ENCODE data around the gene TMEM184C.

DNA sequence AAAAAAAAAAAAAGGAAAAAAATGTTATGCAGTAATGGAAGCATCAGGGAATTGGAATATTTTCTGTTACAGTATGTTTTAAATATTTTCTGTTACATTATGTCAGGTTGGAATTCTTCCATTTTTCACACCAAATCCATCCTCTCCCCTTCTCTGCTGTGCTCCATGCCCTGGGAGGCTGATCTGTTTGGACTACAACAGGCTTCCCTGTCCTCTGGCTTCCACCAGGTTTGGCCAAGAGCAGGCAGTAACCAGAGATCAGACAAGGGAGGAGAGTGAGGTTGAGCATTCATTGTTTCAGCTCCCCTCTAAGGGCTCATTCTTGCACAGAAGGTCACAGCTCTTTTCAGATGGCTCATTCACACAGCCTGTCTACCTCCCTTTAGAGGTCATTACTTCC lies 11.7 kb upstream of the TMEM184C start:
- TF ChIP-seq POLR2A (IDR thresholded peaks at IDR 0.05; ENCODE audit: low read depth) (no peak), EP300 (IDR thresholded peaks at IDR 0.05) (no peak)

All from esophagus muscularis mucosa (tissue), 2 donors.